Urinary bladder (tissue), 4 donors: ENCODE measurements around the gene PARP1. TPM values are rescaled to one million over a fixed set of nuclear protein-coding genes. Genes with fewer than 3 reads are reported as not detected.

ENCODE experiments used
- DNase-seq: peaks from one replicate; pipeline ENCODE4 v3.0.0-alpha.2; 2015; ENCODE audit errors: extremely low spot score
- H3K27ac ChIP-seq: one replicate; pipeline ENCODE4 v1.5.1; 2013; ENCODE audit warnings: low read depth, mild to moderate bottlenecking, moderate library complexity
- H3K36me3 ChIP-seq: one replicate; pipeline ENCODE4 v1.6.1; 2013; ENCODE audit warnings: mild to moderate bottlenecking, moderate library complexity; ENCODE audit not compliant: insufficient read depth
- H3K4me1 ChIP-seq: one replicate; pipeline ENCODE4 v1.6.1; 2013; ENCODE audit warnings: mild to moderate bottlenecking, moderate library complexity; ENCODE audit not compliant: insufficient read depth
- H3K4me3 ChIP-seq: one replicate; pipeline ENCODE4 v1.5.1; 2013; ENCODE audit warnings: low read depth, low read length
- WGBS: extraction: QIAGEN DNeasy Blood & Tissue Kit; methylation state at CpG from one replicate; pipeline ENCODE4 v1.1.7; 2013; 5-methylcytosine and 5-hydroxymethylcytosine counted together
- polyA plus RNA-seq: library from polyadenylated mRNA; stranded (reverse); fragments of 200-250 nt; gene quantifications from one replicate; pipeline ENCODE4 v1.2.3, GENCODE V29; 2013
- total RNA-seq: library from RNA; depleted of rRNA; stranded (reverse); fragments of >200 nt; gene quantifications from one replicate; pipeline ENCODE4 v1.2.3, GENCODE V29; 2014
- donor health status: healthy with polysubstance abuse.
- donor health status: healthy.

The PARP1 gene
- total and polyA plus RNA-seq, 2 donors: 58.4 to 60.7 TPM

DNA sequence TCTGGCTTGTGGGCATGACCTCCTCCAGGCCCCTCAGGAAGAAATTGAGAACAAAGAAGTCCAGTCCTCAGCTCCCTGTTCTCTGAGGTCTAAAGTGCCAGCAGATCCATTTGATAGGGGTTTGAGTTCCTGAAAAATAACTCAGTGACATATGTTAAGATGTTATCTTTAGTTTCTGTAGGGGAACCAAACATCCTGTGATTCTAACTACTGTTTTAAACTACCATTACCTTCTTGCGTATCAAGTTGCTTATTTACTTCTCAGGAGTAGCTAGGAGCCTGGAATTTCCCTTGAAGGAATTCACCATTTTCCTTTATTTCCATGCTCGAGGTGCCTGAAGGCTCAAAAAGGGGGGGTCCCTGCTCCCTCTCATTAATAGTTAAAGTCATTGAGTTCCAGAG lies 80.1 kb downstream of the PARP1 start:
- Histone ChIP-seq H3K27ac (no peak overlapping the region), H3K4me3 (no peak overlapping the region), H3K36me3 (no peaks in the 10 kb centered on the region), H3K4me1 (no peaks in the 10 kb centered on the region)
- 67% methylated on average over 2 of the region's 2 CpGs for WGBS
- DNase-seq: no peak

DNA sequence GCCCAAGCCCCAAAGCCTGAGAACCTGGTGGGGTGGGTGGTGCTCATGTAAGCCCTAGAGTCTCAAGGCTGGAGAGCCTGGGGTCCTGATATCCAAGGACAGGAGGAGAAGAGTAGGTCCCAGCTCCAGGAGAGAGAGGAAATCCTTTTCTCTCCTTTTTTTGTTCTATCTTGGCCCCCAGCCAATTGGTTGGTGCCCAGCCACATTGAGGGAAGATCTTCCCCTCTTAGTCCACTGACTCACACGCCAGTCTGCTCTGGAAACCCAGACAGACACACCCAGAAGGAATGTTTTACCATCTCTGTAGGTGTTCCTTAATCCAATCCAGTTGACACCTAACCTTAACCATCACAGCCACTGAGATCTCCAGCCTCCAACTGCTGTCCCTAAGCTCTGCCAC lies 82.7 kb downstream of the PARP1 start:
- DNase-seq: no peak
- H3K36me3 ChIP-seq: no peaks in the 10 kb centered on the region
- H3K4me3 ChIP-seq: no peak overlapping the region
- no peaks in the 10 kb centered on the region for H3K4me1 ChIP-seq
- WGBS: 46% methylated on average over 1 of the region's 1 CpG
- H3K27ac ChIP-seq: no peak overlapping the region

DNA sequence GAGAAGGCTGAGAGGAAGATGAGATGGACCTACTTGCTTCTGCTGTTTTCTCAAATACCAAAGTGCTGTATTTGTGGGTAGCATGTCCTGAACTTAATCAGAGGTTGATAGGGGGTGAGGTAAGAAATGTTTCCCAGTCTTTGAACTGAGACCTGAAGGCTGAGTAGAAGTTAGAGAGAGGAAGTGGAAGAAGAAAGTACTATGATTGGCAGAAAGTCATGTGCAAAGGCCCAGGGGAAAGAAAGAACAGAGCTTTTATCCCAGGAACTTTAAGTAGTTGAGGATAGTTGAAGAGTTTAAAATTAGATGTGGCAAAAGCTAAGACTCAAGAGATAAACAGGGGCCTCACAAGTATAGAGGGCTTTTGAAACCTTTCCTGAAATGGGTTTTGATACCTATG lies 83.4 kb downstream of the PARP1 start:
- no peak overlapping the region for H3K4me3 ChIP-seq
- no peaks in the 10 kb centered on the region for H3K4me1 ChIP-seq
- no peak overlapping the region for H3K27ac ChIP-seq
- no peaks in the 10 kb centered on the region for H3K36me3 ChIP-seq
- DNase-seq: no peak

DNA sequence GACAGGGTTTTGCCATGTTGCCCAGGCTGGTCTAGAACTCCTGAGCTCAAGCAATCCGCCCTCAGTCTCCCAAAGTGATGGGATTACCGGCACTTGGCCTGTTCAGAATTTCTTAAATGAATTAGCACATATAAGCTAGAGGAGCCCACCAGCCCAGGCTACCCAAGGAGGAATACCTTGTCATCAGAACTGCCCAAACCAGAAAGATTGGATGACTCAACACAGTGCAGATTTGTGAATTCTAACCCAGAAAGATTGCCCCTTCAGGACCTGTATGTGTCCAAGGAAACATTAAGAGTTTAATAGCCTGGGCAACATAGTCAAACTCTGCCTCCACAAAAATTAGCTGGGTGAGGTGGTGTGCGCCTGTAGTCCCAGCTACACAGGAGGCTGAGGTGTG lies 84.9 kb downstream of the PARP1 start:
- WGBS: 91% methylated on average over 3 of the region's 3 CpGs
- no peak overlapping the region for H3K27ac ChIP-seq
- DNase-seq: no peak

DNA sequence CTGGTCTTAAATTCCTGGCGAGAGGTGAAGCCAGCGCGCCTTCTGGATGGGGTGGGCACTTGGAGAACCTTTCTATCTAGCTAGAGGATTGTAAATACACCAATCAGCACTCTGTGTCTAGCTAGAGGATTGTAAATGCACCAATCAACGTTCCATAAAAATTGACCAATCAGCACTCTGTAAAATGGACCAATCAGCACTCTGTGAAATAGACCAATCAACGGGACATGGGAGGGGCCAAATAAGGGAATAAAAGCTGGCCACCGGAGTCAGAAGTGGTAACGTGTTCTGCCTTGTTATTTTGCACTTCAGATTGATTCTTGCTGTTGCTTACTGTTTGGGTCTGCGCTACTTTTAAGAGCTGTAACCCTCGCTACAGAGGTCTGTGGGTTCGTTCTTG lies 87.0 kb downstream of the PARP1 start:
- no peak overlapping the region for H3K27ac ChIP-seq
- WGBS: 93% methylated on average over 10 of the region's 10 CpGs
- H3K36me3 ChIP-seq: no peaks in the 10 kb centered on the region
- DNase-seq: no peak
- no peaks in the 10 kb centered on the region for H3K4me1 ChIP-seq
- no peak overlapping the region for H3K4me3 ChIP-seq

More for the DNA sequence above, 84.9 kb downstream of the PARP1 start:
- Histone ChIP-seq H3K4me3 (no peak overlapping the region), H3K36me3 (no peaks in the 10 kb centered on the region), H3K4me1 (no peaks in the 10 kb centered on the region)

DNA sequence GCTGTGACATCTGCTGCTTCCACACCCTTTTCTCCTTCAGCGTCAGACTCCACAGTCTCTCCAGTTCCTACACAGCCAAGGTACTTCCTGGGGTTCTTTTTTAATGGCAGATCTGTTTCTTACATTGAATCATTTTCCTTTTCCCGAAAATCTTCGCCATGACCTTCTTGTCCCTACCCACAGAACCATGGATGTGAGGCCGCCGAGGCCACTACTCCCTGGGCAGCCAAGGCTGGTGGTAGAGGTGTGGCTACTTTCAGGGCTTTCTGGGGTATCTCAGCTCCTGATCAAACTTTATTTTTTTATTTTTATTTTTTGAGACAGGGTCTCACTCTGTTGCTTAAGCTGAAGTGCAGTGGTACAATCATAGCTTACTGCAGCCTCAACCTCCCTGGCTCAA lies 89.4 kb downstream of the PARP1 start:
- DNase-seq: no peak
- Histone ChIP-seq H3K27ac (no peak overlapping the region), H3K4me3 (no peak overlapping the region), H3K36me3 (no peaks in the 10 kb centered on the region), H3K4me1 (no peaks in the 10 kb centered on the region)
- 95% methylated on average over 5 of the region's 5 CpGs for WGBS

DNA sequence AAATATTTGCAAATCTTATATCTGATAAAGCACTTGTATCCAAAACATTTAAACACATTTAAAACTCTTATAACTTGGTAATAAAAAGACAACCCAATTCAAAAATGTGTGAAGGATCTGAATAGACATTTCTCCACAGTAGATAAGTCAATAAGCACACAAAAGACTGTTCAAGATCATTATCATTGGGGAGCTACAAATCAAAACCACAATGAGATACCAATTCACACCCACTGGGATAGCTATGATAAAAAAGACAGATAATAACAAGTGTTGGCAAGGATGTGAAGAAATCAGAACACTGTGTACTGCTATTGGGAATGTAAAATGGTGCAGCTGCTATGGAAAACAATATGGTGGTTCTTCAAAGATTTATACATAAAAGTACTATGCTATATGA lies 93.8 kb downstream of the PARP1 start:
- H3K4me3 ChIP-seq: no peak overlapping the region

DNA sequence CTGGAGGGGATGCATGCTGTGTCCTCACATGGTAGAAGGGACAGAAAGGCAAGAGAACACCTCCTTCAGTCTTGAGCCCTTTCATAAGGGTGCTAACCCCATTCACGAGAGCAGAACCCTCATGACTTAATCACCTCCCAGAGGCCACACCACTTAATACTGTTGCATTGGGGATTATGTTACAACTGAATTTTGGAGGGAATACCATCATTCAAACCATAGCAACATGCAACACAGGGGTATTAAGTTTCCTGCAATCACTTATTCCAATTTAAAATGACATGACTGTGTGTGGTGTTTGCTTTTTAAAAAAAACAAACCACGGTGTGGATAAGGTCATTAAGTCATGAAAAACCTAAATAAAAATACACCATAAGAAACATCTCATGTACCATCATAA lies 95.8 kb downstream of the PARP1 start:
- no peaks in the 10 kb centered on the region for H3K4me1 ChIP-seq
- 91% methylated on average over 2 of the region's 2 CpGs for WGBS
- H3K4me3 ChIP-seq: no peak overlapping the region
- H3K36me3 ChIP-seq: no peaks in the 10 kb centered on the region
- no peak overlapping the region for H3K27ac ChIP-seq
- DNase-seq: no peak

More for the DNA sequence above, 93.8 kb downstream of the PARP1 start:
- H3K36me3 ChIP-seq: no peaks in the 10 kb centered on the region
- no peak overlapping the region for H3K27ac ChIP-seq
- DNase-seq: no peak
- no peaks in the 10 kb centered on the region for H3K4me1 ChIP-seq

DNA sequence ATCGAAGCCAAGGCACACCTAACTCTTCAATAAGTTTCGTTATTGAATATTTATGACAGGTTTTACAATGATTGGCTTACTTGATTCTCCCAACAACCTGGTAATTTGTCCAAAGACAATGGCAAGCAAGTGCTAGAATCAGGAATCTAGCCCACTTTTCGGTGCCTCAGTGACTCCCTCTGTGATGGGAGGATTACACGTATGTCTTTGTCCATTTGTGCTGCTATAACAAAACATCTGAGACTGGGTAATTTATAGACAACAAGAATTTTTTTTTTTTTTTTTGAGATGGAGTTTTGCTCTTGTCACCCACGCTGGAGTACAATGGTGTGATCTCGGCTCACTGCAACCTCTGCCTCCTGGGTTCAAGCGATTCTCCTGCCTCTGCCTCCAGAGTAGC lies 96.5 kb downstream of the PARP1 start:
- WGBS: 95% methylated on average over 7 of the region's 7 CpGs
- no peak overlapping the region for H3K27ac ChIP-seq
- H3K36me3 ChIP-seq: no peaks in the 10 kb centered on the region
- H3K4me1 ChIP-seq: no peaks in the 10 kb centered on the region
- H3K4me3 ChIP-seq: no peak overlapping the region
- no peak for DNase-seq

Other genes with a start within 250 kb of the PARP1 start
- gene ACBD3, start 221.4 kb downstream of the PARP1 start, total RNA-seq: 77.0 TPM
- gene ACBD3, start 221.4 kb downstream of the PARP1 start, polyA plus RNA-seq: 18.9 TPM
- gene MIXL1, start 184.4 kb downstream of the PARP1 start, total RNA-seq: not detected
- 0.05 TPM for gene MIXL1, start 184.4 kb downstream of the PARP1 start, polyA plus RNA-seq
- 11.3 TPM for gene LIN9, start 98.9 kb downstream of the PARP1 start, total RNA-seq
- 2.9 TPM for gene LIN9, start 98.9 kb downstream of the PARP1 start, polyA plus RNA-seq
- gene STUM, start 140.7 kb upstream of the PARP1 start, total RNA-seq: 2.5 TPM
- 18.8 TPM for gene STUM, start 140.7 kb upstream of the PARP1 start, polyA plus RNA-seq